GM23248 (cell line): ENCODE results near the gene PROM2.

Experiments used
- EZH2 ChIP-seq: fragments of 200-600 bp; sonication (generic); IDR thresholded peaks from 2 replicates; pipeline ENCODE4 v1.6.1; 2018; ENCODE audit warnings: antibody characterized with exemption, mild to moderate bottlenecking; ENCODE audit not compliant: insufficient read depth, poor library complexity, severe bottlenecking
- EZH2phosphoT487 ChIP-seq: fragments of 200-600 bp; sonication (generic); IDR thresholded peaks from 2 replicates; pipeline ENCODE4 v1.6.1; 2018; ENCODE audit warnings: antibody characterized with exemption, moderate library complexity, mild to moderate bottlenecking, low read depth; ENCODE audit not compliant: insufficient read depth

DNA sequence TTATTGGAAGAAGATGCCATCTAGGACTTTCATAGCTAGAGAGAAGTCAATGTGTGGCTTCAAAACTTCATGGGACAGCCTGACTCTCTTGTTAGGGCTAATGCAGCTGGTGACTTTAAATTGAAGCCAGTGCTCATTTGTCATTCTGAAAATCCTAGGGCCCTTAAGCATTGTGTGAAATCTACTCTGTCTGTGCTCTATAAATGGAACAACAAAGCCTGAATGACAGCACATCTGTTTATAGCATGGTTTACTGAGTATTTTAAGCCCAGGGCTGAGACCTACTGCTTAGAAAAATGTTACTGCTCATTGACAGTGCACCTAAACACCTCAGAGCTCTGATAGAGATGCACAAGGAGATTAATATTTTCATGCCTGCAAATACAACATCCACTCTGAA is 36.1 kb upstream of the PROM2 start:
- TF ChIP-seq EZH2: no peak
- no peak for TF ChIP-seq EZH2phosphoT487
